GM12864 (cell line): ENCODE measurements around the gene IBA57.

ENCODE experiments used
- DNase-seq: peaks from one replicate; pipeline ENCODE4 v3.0.0-alpha.2; 2011; ENCODE audit warnings: low read depth
- H3K4me3 ChIP-seq: 2 replicates; pipeline ENCODE4 v1.5.1; 2011; ENCODE audit warnings: mild to moderate bottlenecking, low read depth, low read length, control low read depth
- TF ChIP-seq, protein P1 (sequence below): IDR thresholded peaks from 2 replicates; pipeline ENCODE4 v1.5.1; 2011; ENCODE audit warnings: low read depth, mild to moderate bottlenecking, moderate library complexity, low read length, control low read depth, inconsistent platforms; ENCODE audit errors: missing control alignments

Gene IBA57

DNA sequence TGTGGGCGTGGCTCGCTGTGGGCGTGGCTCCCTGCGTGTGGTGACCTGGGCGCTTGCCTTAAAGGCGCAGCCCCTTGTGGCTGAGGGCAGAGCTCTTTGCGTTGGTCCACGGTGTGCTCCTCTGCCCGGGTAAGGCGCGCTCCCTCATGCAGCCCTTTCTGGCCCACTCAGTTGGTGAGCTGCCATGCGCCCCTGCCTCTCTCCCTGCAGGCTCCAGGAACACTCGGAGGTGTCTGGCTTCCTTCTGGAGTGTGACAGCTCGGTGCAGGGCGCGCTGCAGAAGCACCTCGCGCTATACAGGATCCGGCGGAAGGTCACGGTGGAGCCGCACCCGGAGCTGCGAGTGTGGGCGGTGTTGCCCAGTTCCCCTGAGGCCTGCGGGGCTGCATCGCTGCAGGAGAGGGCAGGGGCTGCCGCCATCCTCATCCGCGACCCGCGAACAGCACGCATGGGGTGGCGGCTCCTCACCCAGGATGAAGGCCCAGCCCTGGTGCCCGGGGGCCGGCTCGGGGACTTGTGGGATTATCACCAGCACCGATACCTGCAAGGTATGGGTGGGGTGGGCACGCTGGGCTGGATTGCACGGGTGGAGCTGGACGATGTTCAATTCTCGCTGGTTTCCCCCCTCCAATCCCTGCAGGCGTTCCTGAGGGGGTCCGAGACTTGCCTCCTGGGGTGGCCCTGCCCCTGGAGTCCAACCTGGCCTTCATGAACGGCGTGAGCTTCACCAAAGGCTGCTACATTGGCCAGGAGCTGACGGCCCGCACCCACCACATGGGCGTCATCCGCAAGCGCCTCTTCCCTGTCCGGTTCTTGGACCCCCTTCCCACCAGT is 9.1 kb downstream of the IBA57 start:
- no peak overlapping the region for H3K4me3 ChIP-seq
- DNase-seq = no peak
- TF ChIP-seq, protein P1, sequence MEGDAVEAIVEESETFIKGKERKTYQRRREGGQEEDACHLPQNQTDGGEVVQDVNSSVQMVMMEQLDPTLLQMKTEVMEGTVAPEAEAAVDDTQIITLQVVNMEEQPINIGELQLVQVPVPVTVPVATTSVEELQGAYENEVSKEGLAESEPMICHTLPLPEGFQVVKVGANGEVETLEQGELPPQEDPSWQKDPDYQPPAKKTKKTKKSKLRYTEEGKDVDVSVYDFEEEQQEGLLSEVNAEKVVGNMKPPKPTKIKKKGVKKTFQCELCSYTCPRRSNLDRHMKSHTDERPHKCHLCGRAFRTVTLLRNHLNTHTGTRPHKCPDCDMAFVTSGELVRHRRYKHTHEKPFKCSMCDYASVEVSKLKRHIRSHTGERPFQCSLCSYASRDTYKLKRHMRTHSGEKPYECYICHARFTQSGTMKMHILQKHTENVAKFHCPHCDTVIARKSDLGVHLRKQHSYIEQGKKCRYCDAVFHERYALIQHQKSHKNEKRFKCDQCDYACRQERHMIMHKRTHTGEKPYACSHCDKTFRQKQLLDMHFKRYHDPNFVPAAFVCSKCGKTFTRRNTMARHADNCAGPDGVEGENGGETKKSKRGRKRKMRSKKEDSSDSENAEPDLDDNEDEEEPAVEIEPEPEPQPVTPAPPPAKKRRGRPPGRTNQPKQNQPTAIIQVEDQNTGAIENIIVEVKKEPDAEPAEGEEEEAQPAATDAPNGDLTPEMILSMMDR = no peak

DNA sequence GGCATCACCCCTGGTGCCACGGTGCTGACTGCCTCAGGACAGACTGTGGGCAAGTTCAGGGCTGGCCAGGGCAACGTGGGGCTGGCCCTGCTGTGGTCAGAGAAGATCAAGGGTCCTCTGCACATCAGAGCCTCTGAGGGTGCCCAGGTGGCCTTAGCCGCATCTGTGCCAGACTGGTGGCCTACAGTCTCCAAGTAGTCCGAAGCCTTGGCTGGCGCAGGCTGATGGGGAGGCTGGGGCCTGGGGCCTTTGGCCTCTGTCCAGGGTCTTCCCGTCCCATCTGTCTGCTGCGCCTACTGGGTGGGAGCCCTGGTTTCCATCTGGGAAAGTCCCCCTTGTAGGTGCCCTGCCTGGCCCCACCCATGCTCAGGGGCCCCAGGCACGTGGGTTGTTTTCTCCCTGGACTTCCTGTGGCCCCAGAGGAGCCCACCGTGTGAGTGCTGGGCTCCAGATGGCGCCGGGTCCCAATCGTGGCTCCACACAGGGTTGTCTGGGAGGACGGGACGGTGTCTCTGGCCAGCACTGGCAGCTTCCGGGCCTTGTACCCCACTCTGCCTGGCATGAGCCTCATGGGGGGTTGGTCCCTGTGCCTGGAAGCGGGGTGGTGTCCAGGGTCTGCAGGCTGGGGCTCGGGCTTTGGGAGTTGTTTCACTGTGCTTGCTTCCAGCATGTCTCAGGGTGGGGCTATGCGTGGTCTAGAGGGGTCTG is 9.9 kb downstream of the IBA57 start:
- DNase-seq = no peak
- H3K4me3 ChIP-seq = no peak overlapping the region
- TF ChIP-seq, protein P1 = no peak

DNA sequence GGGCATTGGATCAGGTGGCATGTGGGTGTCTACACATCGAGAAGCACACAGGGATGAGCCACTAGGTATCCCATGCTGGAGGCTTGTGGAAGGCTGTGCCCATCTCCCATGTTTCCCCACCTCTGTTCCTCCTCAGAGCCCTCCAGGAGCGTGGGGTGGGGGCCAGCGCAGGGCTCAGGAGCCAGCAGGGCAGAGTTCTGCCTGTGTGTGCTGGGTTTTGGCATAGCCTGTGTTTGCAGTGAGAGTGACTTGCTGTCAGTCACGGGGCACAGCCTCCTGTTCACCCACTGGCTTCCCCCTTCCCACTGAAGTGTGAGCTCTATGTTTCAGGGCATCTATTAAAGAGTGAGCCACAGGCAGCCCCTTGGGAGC is 10.4 kb downstream of the IBA57 start:
- DNase-seq = no peak

DNA sequence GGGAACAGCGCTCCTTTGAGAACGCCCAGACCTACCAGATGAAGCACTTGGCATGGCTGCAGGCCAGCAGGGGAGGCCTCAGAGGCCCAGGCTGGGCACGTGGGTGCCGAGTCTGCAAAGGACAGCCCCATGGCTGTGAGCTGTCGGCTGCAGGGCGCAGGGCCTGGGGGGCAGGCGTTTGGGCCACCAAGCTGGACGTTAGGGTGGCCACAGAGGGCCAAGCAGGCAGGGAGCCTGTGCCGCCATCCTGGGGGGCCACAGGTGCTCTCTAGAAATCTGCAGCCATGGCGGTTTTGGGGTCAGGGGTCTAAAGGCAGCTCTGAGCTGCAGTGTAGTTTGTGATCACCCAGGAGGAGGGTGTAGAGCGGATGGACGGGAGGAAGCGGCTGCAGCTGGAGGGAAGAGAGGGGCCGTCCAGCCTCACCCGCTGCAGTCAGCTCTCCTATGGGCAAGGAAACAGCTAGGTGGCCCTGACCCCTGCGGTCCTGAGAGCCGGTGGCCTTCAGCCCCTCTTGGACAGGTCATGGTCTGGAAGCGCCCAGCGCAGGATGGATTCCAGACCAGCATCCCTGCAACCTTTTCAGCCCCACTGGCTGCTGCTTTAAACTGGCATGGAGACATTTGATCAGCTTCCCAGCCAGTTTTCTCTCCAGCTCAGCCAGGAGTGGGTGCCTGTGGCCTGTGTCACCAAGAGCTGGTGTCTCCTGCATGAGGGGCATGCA is 11.0 kb downstream of the IBA57 start:
- H3K4me3 ChIP-seq = no peak overlapping the region
- TF ChIP-seq, protein P1 = no peak
- DNase-seq = no peak

More for the DNA sequence above, 10.4 kb downstream of the IBA57 start:
- no peak overlapping the region for H3K4me3 ChIP-seq
- TF ChIP-seq, protein P1 = no peak

DNA sequence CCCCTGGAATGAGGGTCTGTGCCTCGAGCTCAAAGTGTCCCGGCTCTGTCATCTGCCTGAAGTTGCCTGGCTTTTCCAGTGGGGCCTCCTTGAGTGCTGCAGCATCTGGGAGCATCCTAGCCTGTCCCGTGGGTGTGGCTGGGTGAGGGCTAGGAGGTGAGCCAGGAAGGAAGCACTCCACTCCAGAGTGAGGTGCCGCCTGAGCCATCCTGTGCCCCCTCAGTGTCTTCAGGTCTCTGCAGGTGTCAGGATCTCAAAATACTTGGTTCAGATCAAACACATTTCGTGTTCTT is 11.5 kb downstream of the IBA57 start:
- H3K4me3 ChIP-seq = no peak overlapping the region
- TF ChIP-seq, protein P1 = no peak
- DNase-seq = no peak

DNA sequence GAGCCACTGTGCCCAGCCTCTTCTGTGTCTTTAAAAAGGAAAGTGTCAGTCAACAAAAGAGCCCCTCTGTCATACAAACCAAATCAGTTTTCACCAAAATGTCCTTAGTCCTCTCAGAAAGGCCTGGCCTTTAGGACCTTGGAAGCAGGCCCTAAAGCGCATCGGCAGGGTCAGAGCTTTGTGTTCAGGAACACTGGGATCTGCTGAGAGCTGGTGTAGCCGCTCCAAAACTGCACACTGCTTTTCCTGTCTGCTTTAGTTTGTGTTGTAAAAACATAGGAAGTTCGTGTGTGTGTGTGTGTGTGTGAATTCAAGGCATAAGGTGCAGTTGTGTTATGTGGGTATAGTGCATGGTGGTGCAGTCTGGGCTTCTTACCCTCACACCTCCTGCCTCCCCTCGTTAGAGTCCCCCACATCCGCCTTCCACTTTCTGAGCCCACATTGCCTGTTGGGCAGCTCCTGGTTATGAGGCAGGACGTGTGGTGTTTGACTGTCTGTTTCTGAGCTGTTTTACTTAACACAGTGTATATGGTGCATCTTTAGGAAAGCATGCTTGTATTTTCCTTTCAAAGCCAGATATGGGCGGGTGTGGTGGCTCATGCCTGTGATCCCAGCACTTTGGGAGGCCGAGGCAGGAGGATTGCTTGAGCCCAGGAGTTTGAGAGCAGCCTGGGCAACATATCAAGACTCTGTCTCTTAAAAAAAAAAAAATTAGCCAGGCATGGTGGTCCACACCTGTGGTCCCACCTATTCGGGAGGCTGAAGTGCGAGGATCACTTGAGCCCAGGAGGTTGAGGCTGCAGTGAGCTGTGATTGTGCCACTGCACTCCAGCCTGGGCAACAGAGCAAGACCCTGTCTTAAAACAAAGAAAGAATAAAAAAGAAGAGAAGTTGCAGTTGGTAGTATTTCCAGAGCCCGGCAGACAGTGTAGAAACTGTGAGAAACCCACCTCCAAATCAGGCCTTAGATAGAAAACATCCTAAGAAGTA is 12.4 kb downstream of the IBA57 start:
- DNase-seq = no peak
- H3K4me3 ChIP-seq = no peak overlapping the region
- TF ChIP-seq, protein P1 = no peak
